RPMI8226 (cell line): Measurements from ENCODE around the gene PPP1CC.
A peak's percentile ranks its signal among the peaks of the same experiment; 100 is the strongest.

Source experiments
- DNase-seq: peaks from one replicate; pipeline ENCODE4 v3.0.0-alpha.2; 2015

The PPP1CC gene

DNA sequence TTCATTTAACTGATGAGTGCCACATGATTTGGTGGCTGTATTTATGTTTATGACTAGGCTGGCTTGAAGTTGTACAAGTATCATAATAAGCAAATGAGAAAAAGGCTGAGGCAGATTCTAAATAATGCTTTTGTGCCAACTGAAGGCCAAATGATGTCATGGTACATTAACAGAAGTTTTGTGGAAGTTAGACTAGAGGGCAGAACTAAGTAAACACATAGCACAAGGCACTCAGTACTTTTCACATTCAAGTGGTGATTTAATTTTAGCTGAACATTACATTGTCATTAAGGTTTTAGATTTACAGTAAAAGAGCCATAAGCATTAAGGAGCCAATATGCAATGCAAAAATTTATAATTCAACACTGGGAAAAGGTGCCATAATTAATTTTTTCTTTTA, 21.1 kb downstream of the PPP1CC start:
- no peak for DNase-seq

DNA sequence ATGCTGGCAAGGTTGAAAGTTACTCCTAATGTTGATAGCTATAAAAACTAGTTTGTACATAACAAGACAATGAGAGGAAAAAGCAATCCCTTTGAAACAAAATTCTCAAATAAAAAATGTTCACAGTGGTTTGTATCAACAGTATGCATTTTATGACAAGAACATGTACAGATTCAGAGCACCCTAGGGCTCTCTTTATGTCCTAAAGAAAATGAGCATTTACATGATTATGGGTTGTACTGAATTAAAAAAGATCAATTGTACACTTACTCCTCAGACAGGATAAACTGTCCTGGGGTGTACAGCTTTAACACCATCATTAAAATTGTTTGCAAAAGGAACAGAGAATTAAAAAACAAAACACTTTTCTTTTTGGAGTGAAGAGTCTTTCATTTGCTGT, 22.2 kb downstream of the PPP1CC start:
- no peak for DNase-seq

DNA sequence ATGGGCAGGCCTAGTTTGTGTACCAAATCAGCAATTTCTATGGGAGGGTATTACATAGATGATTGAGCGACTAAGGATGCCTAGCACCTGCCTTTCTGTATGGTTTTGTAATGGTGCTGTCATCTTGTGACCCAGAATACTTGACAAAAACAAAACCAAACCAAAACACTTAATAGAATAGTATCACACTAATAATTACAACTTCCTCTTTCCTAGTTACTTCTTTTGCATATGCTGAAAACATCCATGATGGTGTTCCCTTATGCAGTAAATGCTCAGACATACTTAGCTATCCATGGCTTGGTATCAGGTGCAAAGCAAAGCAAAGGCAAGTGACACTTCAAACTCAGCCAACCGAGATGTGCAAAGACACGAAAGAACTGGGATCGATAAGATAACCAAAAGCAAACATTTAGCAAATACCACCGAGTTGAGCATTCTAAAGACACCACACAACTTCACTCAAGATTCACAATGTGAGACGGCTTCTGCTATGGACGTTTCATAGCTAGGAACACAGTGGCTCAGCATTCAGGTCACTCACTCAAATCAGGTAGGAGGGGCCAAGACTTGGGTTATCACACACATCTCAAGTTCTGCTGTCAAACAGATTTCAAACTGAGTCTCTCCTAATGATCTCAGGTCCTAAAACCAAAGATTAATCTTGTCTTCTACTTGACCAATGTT, 24.3 kb downstream of the PPP1CC start:
- DNase-seq = no peak

DNA sequence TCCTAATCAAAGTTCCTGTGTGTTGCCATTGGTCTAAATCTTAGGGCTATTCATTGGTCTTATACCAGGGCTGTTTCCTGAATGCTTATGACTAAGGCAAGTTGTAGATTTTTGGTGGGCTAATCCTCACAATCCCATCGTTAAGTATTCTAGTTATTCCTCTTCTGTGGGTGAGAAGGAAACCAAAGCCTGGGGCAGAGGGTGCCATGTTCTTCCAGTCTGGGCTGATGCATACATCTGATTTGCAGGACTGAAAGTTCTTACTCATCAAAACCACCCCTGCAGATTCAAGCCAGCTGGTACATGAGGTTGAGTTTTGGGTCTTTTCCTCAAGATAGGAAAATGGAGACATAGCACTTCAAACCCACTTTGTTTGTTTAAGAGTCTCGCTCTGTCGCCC, 25.7 kb downstream of the PPP1CC start:
- no peak for DNase-seq

DNA sequence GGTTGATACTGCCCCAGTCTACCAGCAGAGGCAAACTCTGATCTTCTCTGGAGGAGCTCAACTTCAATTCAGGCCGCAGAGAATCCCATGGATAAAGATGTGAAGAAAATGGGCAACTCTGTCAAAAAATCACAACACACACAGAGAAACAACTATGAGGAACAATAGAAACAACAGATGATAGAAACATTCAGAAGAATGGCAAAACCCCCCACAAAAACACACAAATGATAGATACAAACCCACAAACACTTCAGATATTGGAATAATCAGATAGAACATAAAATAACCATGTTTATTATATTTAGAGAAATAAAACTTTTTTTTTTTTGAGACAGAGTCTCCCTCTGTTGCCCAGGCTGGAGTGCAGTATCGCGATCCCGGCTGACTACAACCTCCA, 33.8 kb downstream of the PPP1CC start:
- no peak for DNase-seq

DNA sequence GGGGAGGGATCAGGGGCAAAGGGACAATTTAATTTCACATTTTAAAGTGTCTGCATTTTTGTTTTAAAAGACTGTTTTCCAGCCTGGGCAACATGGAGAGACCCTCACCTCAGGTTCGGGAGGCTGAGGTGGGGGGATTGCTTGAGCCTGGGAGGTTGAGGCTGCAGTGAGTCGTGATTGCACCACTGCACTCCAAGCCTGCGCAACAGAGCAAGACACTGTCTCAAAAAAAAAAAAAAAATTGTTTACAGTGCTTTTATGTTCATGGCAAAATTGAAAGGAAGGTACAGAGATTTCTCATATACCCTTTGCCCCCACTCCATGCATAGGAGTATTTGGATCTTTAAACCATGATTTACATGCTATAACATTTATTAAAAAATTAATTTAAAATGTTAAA, 37.4 kb downstream of the PPP1CC start:
- no peak for DNase-seq

DNA sequence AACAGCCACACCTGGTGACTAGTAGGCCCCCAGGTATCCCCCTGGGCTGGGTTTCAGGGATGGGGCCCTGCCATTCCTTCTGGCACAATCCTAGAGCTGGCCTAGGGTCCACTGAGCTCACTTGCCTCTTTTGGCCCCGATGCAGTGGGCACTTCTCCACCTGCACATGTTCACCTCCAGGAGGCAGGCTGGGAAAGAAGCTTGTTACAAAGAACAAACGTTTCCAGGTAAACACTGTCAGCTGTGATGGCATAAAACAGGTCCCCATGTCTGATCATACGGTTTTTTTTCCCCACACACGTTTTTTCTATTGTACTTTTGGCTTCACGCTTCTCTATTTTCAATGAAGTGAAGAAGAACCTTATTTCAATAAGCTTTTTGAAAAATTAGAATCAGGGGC, 37.9 kb downstream of the PPP1CC start:
- DNase-seq = peak; percentile 45

DNA sequence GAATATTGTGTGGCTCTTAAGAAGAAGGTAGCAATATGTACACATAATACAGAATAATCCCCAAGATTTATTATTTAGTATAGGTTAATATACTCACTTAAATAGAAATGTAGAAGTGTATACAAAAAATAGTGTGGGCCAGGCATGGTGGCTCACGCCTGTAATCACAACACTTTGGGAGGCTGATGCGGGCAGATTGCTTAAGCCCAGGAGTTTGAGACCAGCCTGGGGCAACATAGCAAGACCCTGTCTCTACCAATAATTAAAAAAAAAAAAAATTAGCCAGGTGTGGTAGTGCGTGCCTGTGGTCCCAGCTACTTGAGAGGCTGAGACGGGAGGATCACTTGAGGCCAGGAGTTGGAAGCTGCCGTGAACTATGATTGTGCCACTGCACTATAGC, 38.5 kb downstream of the PPP1CC start:
- DNase-seq = no peak

DNA sequence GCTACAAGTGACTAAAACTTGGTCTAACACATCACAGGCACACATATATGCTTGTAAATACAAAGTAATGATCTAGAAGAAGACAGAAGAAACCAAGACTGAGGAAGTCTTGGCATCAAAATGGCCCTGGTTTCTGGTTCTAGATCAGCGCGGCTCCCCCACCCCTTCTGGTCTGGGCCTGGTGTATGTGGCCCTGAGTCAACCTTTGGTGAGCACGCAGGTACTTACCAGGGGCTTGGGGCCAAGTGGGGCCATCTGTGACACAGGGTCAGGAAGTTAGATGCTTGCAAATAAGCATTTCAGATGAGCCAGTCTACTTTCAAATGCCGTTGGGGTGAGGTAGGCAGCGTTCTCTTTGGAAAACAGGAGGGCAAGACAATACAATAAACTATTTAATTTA, 40.6 kb downstream of the PPP1CC start:
- no peak for DNase-seq

DNA sequence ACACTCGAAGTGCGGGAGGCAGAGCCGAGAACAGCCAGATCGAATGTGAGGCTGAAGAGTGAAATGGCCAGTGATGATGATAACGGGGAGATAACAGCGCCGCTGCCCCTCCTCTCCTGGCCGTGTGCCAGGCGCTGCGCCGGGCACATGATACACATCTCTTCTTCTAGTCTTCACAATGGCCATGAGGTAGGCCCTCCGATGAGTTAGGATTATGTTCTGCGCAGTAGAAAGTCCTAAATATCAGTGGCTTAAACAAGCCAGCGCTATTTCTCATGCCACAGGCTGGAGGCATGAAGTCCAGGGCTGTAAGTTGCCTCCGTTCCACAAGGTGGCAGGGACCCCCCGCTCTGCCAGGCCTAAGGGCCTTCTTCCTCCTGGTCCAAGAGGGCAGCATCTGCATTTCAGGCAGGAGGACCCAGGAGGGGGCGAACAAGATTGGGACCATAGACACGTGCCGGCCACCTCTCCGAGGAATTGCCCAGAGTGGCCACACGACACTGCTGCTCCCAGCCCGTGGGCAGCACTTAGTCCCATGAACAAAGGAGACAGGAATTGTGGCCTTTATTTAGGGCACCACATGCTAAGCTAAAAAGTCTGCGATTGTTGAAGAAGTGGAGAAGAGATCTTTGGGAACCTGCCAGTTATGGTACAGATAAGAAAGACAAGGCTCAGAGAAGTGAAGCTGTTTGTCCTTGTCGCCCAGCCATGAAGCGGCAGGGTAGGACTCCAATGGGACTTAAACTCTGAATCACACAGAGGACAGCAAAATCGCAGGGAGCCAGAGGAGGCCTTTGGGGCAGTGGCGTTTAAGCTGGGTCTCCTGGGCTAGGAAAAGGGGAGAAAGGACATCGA, 42.9 kb downstream of the PPP1CC start:
- DNase-seq = no peak

DNA sequence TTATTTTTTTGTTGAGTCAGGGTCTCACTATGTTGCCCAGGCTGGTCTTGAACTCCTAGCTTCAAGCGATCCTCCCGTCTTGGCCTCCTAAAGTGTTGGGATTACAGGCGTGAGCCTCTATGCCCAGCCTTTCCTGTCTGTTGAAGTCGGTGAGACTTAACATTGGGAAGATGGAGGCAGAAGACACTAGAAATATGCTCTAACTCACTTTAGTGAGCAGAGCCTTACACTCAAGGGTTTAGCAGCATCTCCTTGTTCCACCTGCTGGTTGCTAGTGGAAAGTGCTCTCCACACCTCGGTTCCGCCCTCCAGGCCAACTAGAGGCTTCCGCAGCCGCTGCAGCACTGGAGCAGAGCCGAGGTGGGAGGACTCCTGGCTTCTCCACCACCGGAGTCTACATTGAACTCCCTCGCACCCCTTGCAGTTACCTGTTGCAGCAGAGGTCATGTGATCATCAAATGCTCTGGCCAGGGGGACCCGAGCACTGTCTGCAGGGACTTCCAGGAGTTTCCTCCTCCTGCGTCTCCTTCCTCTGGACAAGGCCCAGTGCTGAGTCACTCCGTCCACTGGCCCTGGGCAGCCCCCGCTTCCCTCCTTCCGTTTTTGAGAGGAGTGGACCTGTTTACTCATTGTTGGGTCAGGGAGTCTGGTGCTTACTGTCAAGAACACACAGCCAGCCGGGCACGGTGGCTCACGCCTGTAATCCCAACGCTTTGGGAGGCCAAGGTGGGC, 44.4 kb downstream of the PPP1CC start:
- peak; percentile 90 for DNase-seq

DNA sequence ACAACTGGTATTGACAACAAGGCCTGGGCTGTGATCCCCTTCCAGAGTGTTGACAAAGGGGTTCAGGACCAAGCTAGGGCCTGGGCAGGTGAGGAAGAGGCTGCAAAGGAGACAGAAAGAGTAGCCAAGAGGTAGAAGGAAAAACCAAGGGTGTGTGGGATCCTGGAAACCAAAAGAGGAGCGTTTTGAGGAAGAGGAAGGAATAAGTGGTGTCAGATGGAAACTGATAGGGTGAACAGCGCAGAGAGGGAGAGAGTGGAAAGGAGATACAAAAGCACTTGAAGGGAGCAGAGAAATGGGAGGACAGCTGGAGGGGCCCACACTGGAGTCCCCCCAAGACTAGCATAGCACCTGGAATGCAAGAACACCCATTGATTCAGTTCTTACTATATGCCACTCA, 45.5 kb downstream of the PPP1CC start:
- no peak for DNase-seq

DNA sequence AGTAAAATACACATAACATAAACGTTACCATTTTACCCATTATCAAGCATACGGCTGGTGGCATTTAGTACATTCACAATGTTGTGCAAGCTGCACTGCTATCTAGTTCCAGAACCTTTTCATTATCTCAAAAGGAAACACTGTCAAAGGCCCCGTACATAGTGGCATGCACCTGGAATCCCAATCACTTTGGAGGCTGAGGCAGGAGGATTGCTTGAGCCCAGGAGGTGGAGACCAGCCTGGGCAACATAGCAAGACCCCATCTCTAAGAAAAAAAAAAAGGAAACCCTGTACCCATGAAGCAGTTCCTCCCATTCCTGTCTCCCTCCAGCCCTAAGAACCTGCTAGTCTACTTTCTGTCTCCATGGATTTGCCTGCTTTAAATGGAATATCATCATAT, 46.4 kb downstream of the PPP1CC start:
- no peak for DNase-seq

DNA sequence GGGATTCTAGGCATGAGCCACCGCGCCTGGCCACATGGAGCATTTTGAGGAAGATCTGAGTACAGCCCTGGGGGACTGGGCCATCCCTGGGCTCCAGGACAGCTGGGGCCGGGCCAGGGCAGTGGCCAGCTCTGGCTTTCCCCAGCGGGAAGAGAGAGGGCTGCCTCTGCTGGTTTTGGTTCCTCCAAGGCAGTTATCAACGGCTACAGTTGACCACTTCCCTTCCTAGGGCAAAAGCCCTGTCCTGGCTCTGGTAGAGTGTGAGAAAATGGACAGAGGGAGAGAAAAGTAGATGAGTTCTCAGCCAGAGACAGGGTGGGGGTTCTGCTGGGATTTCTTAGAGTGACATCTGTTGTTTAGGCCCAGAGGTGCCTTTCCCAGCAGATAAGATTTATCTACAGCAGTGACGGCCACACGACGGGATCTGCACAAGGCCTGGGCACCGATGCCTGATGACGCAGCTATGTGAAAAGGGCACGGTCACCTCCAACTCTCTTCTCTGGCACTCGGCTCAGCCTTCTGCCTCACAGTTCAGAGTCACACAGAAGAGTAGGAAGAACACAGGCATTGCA, 48.3 kb downstream of the PPP1CC start:
- no peak for DNase-seq

DNA sequence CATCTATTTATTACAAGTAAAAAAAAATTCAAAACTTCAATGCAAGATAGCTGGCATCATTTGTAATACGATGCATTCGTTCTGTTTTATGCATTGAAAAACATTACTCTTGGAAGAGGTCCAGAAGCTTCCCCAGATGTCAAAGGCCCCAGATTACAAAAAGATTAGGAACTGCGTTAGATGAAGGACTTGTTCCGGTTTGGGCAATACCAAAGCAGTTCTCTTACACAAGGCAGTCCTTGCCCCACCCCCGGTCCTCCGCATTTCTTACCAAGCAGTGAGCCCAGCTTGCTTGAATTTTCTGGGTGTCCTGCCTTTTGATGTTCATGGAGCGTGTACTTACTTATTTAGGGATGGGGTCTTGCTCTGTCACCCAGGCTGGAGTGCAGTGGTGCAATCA, 49.0 kb downstream of the PPP1CC start:
- DNase-seq = no peak

DNA sequence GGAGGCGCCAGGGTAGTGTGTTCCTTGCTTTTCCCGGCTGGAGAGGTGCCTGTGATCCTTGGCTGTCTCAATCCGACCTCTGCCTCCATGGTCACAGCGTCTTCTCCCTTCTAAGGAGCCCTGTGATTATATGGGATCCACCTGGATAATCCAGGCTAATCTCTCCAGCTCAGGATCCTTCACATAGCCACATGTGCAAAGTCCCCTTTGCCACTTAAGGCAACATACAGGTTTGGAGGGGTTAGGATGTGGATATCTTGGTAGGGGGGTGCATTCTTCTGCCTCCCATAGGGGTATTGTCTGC, 52.6 kb downstream of the PPP1CC start:
- no peak for DNase-seq

DNA sequence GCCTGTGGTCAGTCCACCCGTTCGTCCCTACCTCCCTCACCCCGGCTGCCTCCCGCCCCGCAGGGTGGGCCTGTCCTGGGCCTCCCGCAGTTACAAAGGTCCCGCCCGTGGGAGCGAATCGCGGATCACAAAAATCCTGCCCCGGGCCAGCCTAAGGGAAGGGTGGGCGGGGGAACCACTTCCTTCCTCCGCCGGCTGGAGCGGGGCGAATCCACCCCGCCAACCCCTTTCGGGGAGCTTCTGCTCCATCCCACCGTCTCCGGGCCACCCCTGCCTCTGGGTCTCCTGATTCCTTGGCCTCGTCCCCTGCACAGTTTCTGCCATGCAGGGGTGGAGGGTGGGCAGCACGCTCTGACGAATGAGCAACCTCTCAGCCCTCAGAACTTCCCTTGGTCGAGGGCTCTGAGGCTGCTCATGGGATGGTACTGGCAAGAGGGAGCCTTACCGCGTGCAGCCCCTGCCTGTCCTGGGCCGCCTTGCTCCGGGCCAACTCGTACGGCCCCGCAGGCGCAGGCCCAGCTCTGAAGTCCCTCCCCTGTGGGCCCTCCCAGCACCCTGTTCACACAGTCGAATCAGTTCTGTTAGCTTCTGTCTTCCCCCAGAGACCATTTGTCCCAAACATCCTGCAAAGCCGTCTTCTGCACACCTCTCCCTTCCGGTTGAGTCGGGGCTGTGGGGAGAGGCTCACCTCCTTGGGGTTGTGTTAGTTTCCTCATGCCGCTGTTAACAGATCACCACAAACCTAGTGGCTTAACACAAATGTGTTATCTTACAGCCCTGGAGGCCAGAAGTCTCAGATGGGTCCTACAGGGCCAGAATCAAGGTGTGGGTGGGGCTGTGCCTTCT, 53.2 kb downstream of the PPP1CC start:
- no peak for DNase-seq

DNA sequence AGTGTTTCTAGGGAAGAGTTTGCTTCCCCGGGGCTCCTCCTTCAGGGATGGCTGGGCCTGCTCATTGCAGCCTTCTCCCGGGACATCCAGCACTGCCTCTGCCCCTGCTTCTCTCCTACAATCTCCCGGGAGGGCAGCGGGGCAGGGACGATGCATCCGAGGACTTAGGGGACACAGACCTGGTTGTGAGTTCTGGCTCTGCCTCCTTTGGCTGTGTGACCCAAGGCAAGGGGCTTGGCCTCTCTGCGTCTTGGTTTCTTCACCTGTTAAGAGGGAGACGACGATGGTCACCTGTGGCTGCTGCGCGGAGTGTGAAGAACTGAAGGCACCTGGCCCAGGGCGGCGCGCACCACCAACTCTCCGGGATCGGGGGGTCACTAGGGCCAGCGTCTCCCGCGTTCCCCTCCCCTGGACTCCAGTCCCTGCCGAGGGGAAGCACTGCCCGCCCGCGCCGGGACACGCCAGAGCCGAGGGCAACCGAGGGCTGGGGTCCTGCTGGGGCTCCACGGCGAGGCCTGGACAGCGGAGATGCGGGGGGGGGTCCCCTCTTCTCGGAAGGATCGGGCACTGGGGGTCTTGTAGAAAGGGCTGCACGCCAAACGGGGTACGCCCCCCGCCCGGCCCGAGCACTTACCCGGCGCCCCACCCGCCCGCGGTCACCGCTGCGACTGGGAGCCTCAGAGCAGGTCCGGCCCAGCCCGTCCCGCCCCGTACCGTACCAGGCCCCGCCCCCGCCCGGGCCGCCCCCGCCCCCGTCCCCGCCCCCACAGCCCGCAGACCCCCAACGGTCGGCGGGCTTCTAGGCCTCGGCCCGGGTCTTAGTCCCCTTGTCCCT, 54.0 kb downstream of the PPP1CC start, which contains the start of gene HVCN1:
TSS of gene HVCN1 (minus strand) at position 670 of the 835 bp plus-strand sequence. CDS start 5,870 bp downstream, outside the sequence.
- DNase-seq = no peak

DNA sequence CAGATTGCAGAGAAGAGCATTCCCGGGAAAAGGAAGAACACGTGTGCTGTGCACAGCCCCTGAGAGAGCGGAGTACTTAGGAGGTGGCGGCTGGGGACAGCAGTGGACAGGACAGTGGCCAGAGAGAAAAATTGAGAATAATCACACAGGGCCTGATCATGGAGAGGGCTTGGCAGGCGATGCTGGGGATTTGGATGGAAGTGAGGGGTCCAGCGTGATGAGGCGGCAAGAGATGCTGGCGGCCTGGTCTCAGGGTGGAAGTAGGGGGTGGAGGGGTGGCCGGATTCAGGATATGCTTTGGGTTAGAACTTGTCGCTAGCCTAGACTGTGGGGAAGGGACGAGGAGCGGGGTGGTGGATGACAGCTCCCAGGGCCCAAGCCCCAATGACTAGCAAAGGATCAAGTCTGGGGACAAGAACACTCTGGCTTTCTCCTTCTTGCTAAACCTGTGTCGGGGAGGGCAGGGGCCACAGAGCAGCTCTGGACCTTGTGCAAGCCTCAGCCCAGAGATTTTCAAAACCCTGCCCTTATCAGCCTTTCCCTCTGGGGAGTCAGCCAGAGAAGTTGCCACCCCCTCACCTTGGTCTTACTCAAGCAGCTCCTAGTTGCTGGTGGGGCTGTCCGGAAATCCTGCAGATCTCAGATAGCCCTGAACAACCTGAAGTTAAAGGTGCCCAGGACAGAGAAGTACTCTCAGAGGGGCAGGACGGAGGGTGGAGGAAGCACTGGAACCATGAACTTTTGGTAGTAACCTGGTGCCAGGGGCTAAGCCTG, 55.1 kb downstream of the PPP1CC start:
- no peak for DNase-seq

DNA sequence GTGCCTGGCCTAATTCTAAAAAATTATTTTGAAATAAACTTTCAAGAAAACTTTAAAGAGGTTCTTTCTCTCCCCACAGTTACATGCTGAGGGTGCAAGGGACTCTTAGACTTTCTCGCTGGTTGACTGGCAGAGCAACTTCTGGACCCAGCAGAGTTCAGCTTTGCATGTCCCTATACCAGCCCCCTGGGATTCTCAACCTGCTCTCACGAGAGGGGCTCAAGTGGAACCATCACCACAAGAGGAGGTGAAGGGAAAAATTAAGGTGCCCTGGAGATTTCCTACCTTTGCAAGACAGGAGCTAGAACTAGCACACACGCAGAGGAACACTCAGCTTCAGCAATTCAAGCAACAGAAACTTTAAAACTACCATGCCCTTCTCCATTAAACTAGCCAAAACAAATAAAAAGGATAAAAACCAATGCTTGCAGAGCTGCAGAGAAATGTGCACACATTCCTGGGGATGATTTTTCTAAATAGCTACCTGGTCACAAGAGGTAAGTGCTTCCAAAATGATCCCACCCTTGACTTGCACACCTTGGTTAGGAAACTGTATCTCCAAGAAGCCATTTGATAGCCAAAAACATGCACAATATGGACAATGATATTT, 56.3 kb downstream of the PPP1CC start:
- no peak for DNase-seq
